NCI-H2081 (cell line): ENCODE measurements around the gene NOLC1.

ENCODE experiments used
- DNase-seq, 2 experiments: peaks; one replicate each; lab custom pipeline; 2025; lab: John Stamatoyannopoulos, UW

Gene NOLC1

GRCh38 chr10:102151774-102152544 lies at the start of gene NOLC1:
Gene NOLC1 (plus strand): TSS chr10:102152389. CDS start chr10:102152411, 22 bp downstream.
- DNase-seq: peak; percentile 95 to 97

- DNase-seq: no peak
These were observed 49.8 kb upstream of the NOLC1 start for GRCh38 chr10:102102421-102102820.

GRCh38 chr10:102106998-102107397 lies 45.2 kb upstream of the NOLC1 start:
- DNase-seq: no peak

- no peak for DNase-seq
These were observed 42.7 kb upstream of the NOLC1 start for GRCh38 chr10:102109166-102110116.

GRCh38 chr10:102111276-102111675 lies 40.9 kb upstream of the NOLC1 start:
- DNase-seq: no peak

GRCh38 chr10:102112210-102112817 lies 39.9 kb upstream of the NOLC1 start:
- no peak for DNase-seq

- no peak for DNase-seq
These were observed 38.8 kb upstream of the NOLC1 start for GRCh38 chr10:102113261-102113955.

- DNase-seq: no peak
These were observed 38.0 kb upstream of the NOLC1 start for GRCh38 chr10:102113956-102114857.

- peak; percentile 72 to 82 for DNase-seq
These were observed 37.1 kb upstream of the NOLC1 start for GRCh38 chr10:102114861-102115618.

- DNase-seq: no peak
These were observed 36.4 kb upstream of the NOLC1 start for GRCh38 chr10:102115775-102116174.

GRCh38 chr10:102116656-102117055 lies 35.5 kb upstream of the NOLC1 start:
- no peak for DNase-seq

- DNase-seq: peak; percentile 83 to 85
These were observed 34.6 kb upstream of the NOLC1 start for GRCh38 chr10:102117391-102118159.

GRCh38 chr10:102118867-102119266 lies 33.3 kb upstream of the NOLC1 start:
- peak in 1 of 2 experiments; percentile 3 for DNase-seq

- DNase-seq: peak; percentile 34 to 53
These were observed 32.6 kb upstream of the NOLC1 start for GRCh38 chr10:102119417-102120141.

- peak; percentile 73 to 78 for DNase-seq
These were observed 31.8 kb upstream of the NOLC1 start, which contains the start of gene LDB1 for GRCh38 chr10:102120142-102120990. Gene LDB1 (minus strand): TSS chr10:102120368. CDS start chr10:102120110, 258 bp downstream.

GRCh38 chr10:102120991-102121738 lies 31.0 kb upstream of the NOLC1 start:
- DNase-seq: peak in 1 of 2 experiments; percentile 27
